Suppressor macrophage (primary cell): ENCODE data around the gene KAT7.
"Not testable (repeated sequence)": the region's sequence is repeated elsewhere in the genome, so short reads cannot be mapped to it uniquely, and the experiment has no call there.

Experiments used
- DNase-seq, 4 experiments: peaks; one replicate each; pipeline ENCODE4 v3.0.0-alpha.2; 2020 to 2022
- total RNA-seq, 17 experiments: gene quantifications; one replicate each; lab custom pipeline; 2026; ENCODE audit warnings: mixed read lengths in 6 of 17, inconsistent platforms in 3 of 17; lab: John Stamatoyannopoulos, UW

The KAT7 gene
- 27.1 to 86.1 (median 55.7) reads per million in 17 experiments for total RNA-seq

- DNase-seq = peak; percentile 99 to 100 (median 100)
These were observed at the start of gene KAT7 for GRCh38 chr17:49788478-49789242. Gene KAT7, plus strand, starts transcription at chr17:49788681. Its CDS starts 154 bp downstream, at chr17:49788835.

GRCh38 chr17:49739641-49740271, 48.7 kb upstream of the KAT7 start:
- peak; percentile 71 to 88 (median 78) for DNase-seq

GRCh38 chr17:49741009-49741691, 47.3 kb upstream of the KAT7 start:
- peak in 3 of 4 experiments; percentile 36 to 50 (median 39) for DNase-seq

- no peak for DNase-seq
These were observed 46.8 kb upstream of the KAT7 start for GRCh38 chr17:49741692-49742076.

- peak in 3 of 4 experiments; percentile 11 to 64 (median 63) for DNase-seq
These were observed 46.3 kb upstream of the KAT7 start for GRCh38 chr17:49742166-49742638.

- DNase-seq = no peak
These were observed 43.0 kb upstream of the KAT7 start for GRCh38 chr17:49745175-49746139.

- DNase-seq = no peak
These were observed 41.5 kb upstream of the KAT7 start for GRCh38 chr17:49746791-49747490.

- DNase-seq = no peak
These were observed 40.8 kb upstream of the KAT7 start for GRCh38 chr17:49747632-49748031.

GRCh38 chr17:49748223-49748622, 40.3 kb upstream of the KAT7 start:
- DNase-seq = no peak

GRCh38 chr17:49748791-49749190, 39.7 kb upstream of the KAT7 start:
- DNase-seq = no peak

- no peak for DNase-seq
These were observed 38.8 kb upstream of the KAT7 start for GRCh38 chr17:49749730-49750129.

GRCh38 chr17:49752508-49752907, 36.0 kb upstream of the KAT7 start:
- no peak for DNase-seq

- DNase-seq = no peak
These were observed 34.5 kb upstream of the KAT7 start for GRCh38 chr17:49753959-49754391.

GRCh38 chr17:49755663-49756283, 32.7 kb upstream of the KAT7 start:
- DNase-seq = no peak

- DNase-seq = no peak
These were observed 31.9 kb upstream of the KAT7 start for GRCh38 chr17:49756323-49757150.

GRCh38 chr17:49757151-49757777, 31.2 kb upstream of the KAT7 start:
- no peak for DNase-seq

- not testable (repeated sequence) for DNase-seq
These were observed 29.9 kb upstream of the KAT7 start for GRCh38 chr17:49758464-49759010.

- no peak for DNase-seq
These were observed 29.3 kb upstream of the KAT7 start for GRCh38 chr17:49759203-49759602.

- DNase-seq = no peak
These were observed 28.2 kb upstream of the KAT7 start for GRCh38 chr17:49760296-49760695.
